H1 (cell line): ENCODE measurements around the gene CCP110. TPM values are rescaled to one million over a fixed set of nuclear protein-coding genes. Genes with fewer than 3 reads are reported as not detected.

Source experiments
- BACH1 ChIP-seq: IDR thresholded peaks from 2 replicates; pipeline ENCODE4 v1.6.1; 2012; ENCODE audit warnings: low read length, improper control_type of control experiment
- CHD1 ChIP-seq: IDR thresholded peaks from 2 replicates; pipeline ENCODE4 v1.6.1; 2012; ENCODE audit warnings: low read depth, low read length, improper control_type of control experiment
- CHD7 ChIP-seq: fragments of 300-600 bp; sonication (generic); IDR thresholded peaks from 2 replicates; pipeline ENCODE4 v1.7.1; 2012; ENCODE audit warnings: low read length, moderate library complexity, mild to moderate bottlenecking, inconsistent platforms; ENCODE audit not compliant: insufficient replicate concordance
- CTBP2 ChIP-seq: IDR thresholded peaks from 2 replicates; pipeline ENCODE4 v1.7.0; 2011; ENCODE audit warnings: borderline replicate concordance, mild to moderate bottlenecking, moderate library complexity, mixed read lengths, low read length; ENCODE audit not compliant: insufficient read depth, insufficient read length
- FOSL1 ChIP-seq: IDR thresholded peaks from 2 replicates; pipeline ENCODE4 v1.6.1; 2011; ENCODE audit warnings: mild to moderate bottlenecking, low read depth, low read length, moderate library complexity; ENCODE audit not compliant: insufficient read depth
- SUZ12 ChIP-seq: fragments of 200-600 bp; sonication (generic); IDR thresholded peaks from 2 replicates; pipeline ENCODE4 v1.6.1; 2012; ENCODE audit warnings: mild to moderate bottlenecking, inconsistent platforms, low read length, moderate library complexity, mixed read lengths
- TAF1 ChIP-seq: IDR thresholded peaks from 2 replicates; pipeline ENCODE4 v1.6.1; 2011; ENCODE audit warnings: mild to moderate bottlenecking, low read depth, low read length
- TCF12 ChIP-seq: IDR thresholded peaks from 2 replicates; pipeline ENCODE4 v1.6.1; 2011; ENCODE audit warnings: low read depth, mild to moderate bottlenecking, low read length
- TEAD4 ChIP-seq: IDR thresholded peaks from 2 replicates; pipeline ENCODE4 v1.6.1; 2012; ENCODE audit warnings: low read depth, low read length, inconsistent platforms, mixed read lengths
- YY1 ChIP-seq: IDR thresholded peaks from 2 replicates; pipeline ENCODE4 v1.6.1; 2011; ENCODE audit warnings: low read depth, mild to moderate bottlenecking, low read length
- polyA plus RNA-seq, 7 experiments: library from polyadenylated mRNA; depleted of rRNA in 3 of 7; stranded (reverse) in 5 of 7; unstranded in 2 of 7; fragments of >200 nt in 5 of 7; fragments of 200-250 nt in 2 of 7; gene quantifications; 1 replicate in 5 of 7; 2 replicates in 1 of 7; 4 replicates in 1 of 7; pipeline versions ENCODE4 v1.2.1 to v1.2.3, GENCODE V29; 2011 to 2013; ENCODE audit warnings: missing spikeins in 2 of 7, mixed read lengths in 2 of 7
- total RNA-seq: library from RNA; stranded (reverse); fragmentation: NEBNext Ultra II Directional; extraction: Animal tissue kit (Norgen Biotek cat#: 25700); gene quantifications from 2 replicates; pipeline ENCODE4 v1.2.1, GENCODE V29; 2021

CCP110 gene
- total and polyA plus RNA-seq, 2 of the 8 experiments (the other 6 are each of a cell fraction or from before 2014, with no cell fraction given): 3.2 to 19.8 TPM

- TF ChIP-seq CHD7 (no peak), CHD1 (0 out of 2 replicates have a peak, but pooled peaks have one; percentile 54), YY1 (peak; percentile 92), CTBP2 (no peak), SUZ12 (no peak), TEAD4 (no peak), FOSL1 (no peak), TAF1 (peak; percentile 89), TCF12 (0 out of 2 replicates have a peak, but pooled peaks have one; percentile 56), BACH1 (no peak)
Observed at GRCh38 chr16:19555938-19556771, 32.4 kb downstream of the CCP110 start (continued).
